Keratinocyte (primary cell): Measurements from ENCODE around the gene MGAM2. TPM values are rescaled to one million over a fixed set of nuclear protein-coding genes. Genes with fewer than 3 reads are reported as not detected.

Experiments
- DNase-seq: peaks from one replicate; pipeline ENCODE4 v3.0.0-alpha.2; 2011; ENCODE audit warnings: low read depth, missing footprints, low spot score
- FAIRE-seq: peaks from 2 replicates; lab custom pipeline; 2011; peaks lifted over from hg19 to GRCh38; lab: Jason Lieb, UNC
- H2AFZ ChIP-seq: 2 replicates; pipeline ENCODE4 v1.6.0; 2012; ENCODE audit warnings: low read length, control low read depth, inconsistent platforms; ENCODE audit not compliant: control insufficient read depth
- H3K27ac ChIP-seq: 2 replicates; pipeline ENCODE4 v1.5.1; 2011; ENCODE audit warnings: low read length; ENCODE audit not compliant: control insufficient read depth, insufficient read depth
- H3K27me3 ChIP-seq: 3 replicates; pipeline ENCODE4 v1.6.0; 2011; ENCODE audit warnings: low read length; ENCODE audit not compliant: control insufficient read depth, insufficient read depth; ENCODE audit errors: extremely low read depth
- H3K36me3 ChIP-seq, 2 experiments: 2 replicates in 1 of 2; 3 replicates in 1 of 2; pipeline ENCODE4 v1.5.1; 2011; ENCODE audit warnings: low read length in 2 of 2, mild to moderate bottlenecking in 1 of 2; ENCODE audit not compliant: control insufficient read depth in 2 of 2, insufficient read depth in 2 of 2; ENCODE audit errors: extremely low read depth in 1 of 2
- H3K4me1 ChIP-seq: 3 replicates; pipeline ENCODE4 v1.5.1; 2011; ENCODE audit warnings: low read length; ENCODE audit not compliant: control insufficient read depth, insufficient read depth; ENCODE audit errors: extremely low read depth
- H3K4me2 ChIP-seq: 3 replicates; pipeline ENCODE4 v1.6.0; 2011; ENCODE audit warnings: low read depth, low read length; ENCODE audit not compliant: control insufficient read depth, insufficient read depth; ENCODE audit errors: extremely low read depth
- H3K4me3 ChIP-seq, 3 experiments: fragments of 200-600 bp in 1 of 3; sonication (generic) in 1 of 3; 2 replicates in 2 of 3; 3 replicates in 1 of 3; pipeline ENCODE4 v1.5.1; 2011 to 2016; ENCODE audit warnings: low read length in 3 of 3, mild to moderate bottlenecking in 3 of 3, control low read depth in 2 of 3, inconsistent platforms in 1 of 3, low read depth in 1 of 3, mixed read lengths in 1 of 3, mixed run types in 1 of 3, moderate library complexity in 1 of 3; ENCODE audit not compliant: control insufficient read depth in 2 of 3, insufficient read depth in 2 of 3; ENCODE audit errors: extremely low read depth in 1 of 3
- H3K79me2 ChIP-seq: 2 replicates; pipeline ENCODE4 v1.6.0; 2012; ENCODE audit warnings: low read length; ENCODE audit not compliant: control insufficient read depth, insufficient read depth
- H3K9ac ChIP-seq: 3 replicates; pipeline ENCODE4 v1.6.0; 2011; ENCODE audit warnings: low read length; ENCODE audit not compliant: control insufficient read depth, insufficient read depth; ENCODE audit errors: extremely low read depth
- H3K9me1 ChIP-seq: 3 replicates; pipeline ENCODE4 v1.6.0; 2011; ENCODE audit warnings: low read length; ENCODE audit not compliant: control insufficient read depth, insufficient read depth; ENCODE audit errors: extremely low read depth
- H3K9me3 ChIP-seq: 2 replicates; pipeline ENCODE4 v1.5.1; 2012; ENCODE audit warnings: low read depth, low read length; ENCODE audit not compliant: control insufficient read depth
- H4K20me1 ChIP-seq: 3 replicates; pipeline ENCODE4 v1.6.0; 2011; ENCODE audit warnings: low read length; ENCODE audit not compliant: control insufficient read depth, insufficient read depth; ENCODE audit errors: extremely low read depth
- CTCF ChIP-seq, 3 experiments: IDR thresholded peaks in 1 of 3; conservative IDR thresholded peaks in 1 of 3; optimal IDR thresholded peaks in 1 of 3; 2 replicates in 2 of 3; 3 replicates in 1 of 3; pipeline versions ENCODE3 to v1.5.1; 2011; ENCODE audit warnings: low read length in 3 of 3, mild to moderate bottlenecking in 3 of 3, moderate library complexity in 2 of 3, control low read depth in 1 of 3, inconsistent platforms in 1 of 3; ENCODE audit not compliant: insufficient read depth in 2 of 3; ENCODE audit errors: extremely low read depth in 1 of 3
- EZH2 ChIP-seq: IDR thresholded peaks from one replicate; pipeline ENCODE4 v1.6.1; 2012; ENCODE audit warnings: inconsistent platforms, mild to moderate bottlenecking, low read length, moderate library complexity
- dilution Hi-C: fragments of 300-500 bp; cut with MboI; formaldehyde crosslinking; loops from one replicate; pipeline ENCODE4 v1.7.0; 2020; ENCODE audit warnings: low sequenced_read_pairs; ENCODE audit not compliant: extremely low pct_ligation_motif_present
- polyA plus RNA-seq, 5 experiments: library from polyadenylated mRNA; depleted of rRNA in 3 of 5; stranded (reverse) in 3 of 5; stranded (forward) in 1 of 5; unstranded in 1 of 5; fragments of >200 nt; gene quantifications; 1 replicate in 1 of 5; 2 replicates in 3 of 5; 3 replicates in 1 of 5; pipeline versions ENCODE4 v1.2.1 to v1.2.3, GENCODE V29; 2011 to 2012; ENCODE audit warnings: missing spikeins in 2 of 5, low read depth in 1 of 5, low replicate concordance in 1 of 5

Gene MGAM2
- polyA plus RNA-seq, 1 donor (not counting 4 experiments of a cell fraction or from before 2014, with no cell fraction given): 0.04 TPM

- H2AFZ ChIP-seq: no peak overlapping the region
- H3K79me2 ChIP-seq: no peaks in the 10 kb centered on the region
- dilution Hi-C loops: no loop called here
- H3K36me3 ChIP-seq: no peaks in the 10 kb centered on the region
- no peak overlapping the region for H3K4me2 ChIP-seq
- DNase-seq: no peak
- H3K9me1 ChIP-seq: no peaks in the 10 kb centered on the region
- no peaks in the 10 kb centered on the region for H4K20me1 ChIP-seq
- TF ChIP-seq EZH2 (no peak), CTCF (optimal IDR thresholded peaks at IDR 0.05 in 1 of 3, IDR thresholded peaks at IDR 0.05 in 1 of 3, conservative IDR thresholded peaks at IDR 0.05 in 1 of 3; ENCODE audit: extremely low read depth in 1 of 3, insufficient read depth in 2 of 3, low read length in 3 of 3) (no peak)
- FAIRE-seq: no peak
- no peak overlapping the region for H3K9ac ChIP-seq
- H3K9me3 ChIP-seq: no peaks in the 10 kb centered on the region
- H3K27ac ChIP-seq: no peak overlapping the region
- no peak overlapping the region for H3K4me3 ChIP-seq
- no peaks in the 10 kb centered on the region for H3K27me3 ChIP-seq
- no peaks in the 10 kb centered on the region for H3K4me1 ChIP-seq
These were observed 138.4 kb downstream of the MGAM2 start for GRCh38 chr7:142249918-142250317.

GRCh38 chr7:142250705-142251104 lies 139.2 kb downstream of the MGAM2 start:
- no peak overlapping the region for H2AFZ ChIP-seq
- H3K27me3 ChIP-seq: no peaks in the 10 kb centered on the region
- no peak overlapping the region for H3K4me2 ChIP-seq
- H3K9ac ChIP-seq: no peak overlapping the region
- dilution Hi-C loops: no loop called here
- DNase-seq (no peak), FAIRE-seq (no peak)
- no peaks in the 10 kb centered on the region for H4K20me1 ChIP-seq
- no peaks in the 10 kb centered on the region for H3K79me2 ChIP-seq
- H3K9me1 ChIP-seq: no peaks in the 10 kb centered on the region
- TF ChIP-seq EZH2 (no peak), CTCF (optimal IDR thresholded peaks at IDR 0.05 in 1 of 3, IDR thresholded peaks at IDR 0.05 in 1 of 3, conservative IDR thresholded peaks at IDR 0.05 in 1 of 3; ENCODE audit: extremely low read depth in 1 of 3, insufficient read depth in 2 of 3, low read length in 3 of 3) (no peak)
- no peaks in the 10 kb centered on the region for H3K9me3 ChIP-seq
- H3K27ac ChIP-seq: no peak overlapping the region
- H3K36me3 ChIP-seq: no peaks in the 10 kb centered on the region
- no peak overlapping the region for H3K4me3 ChIP-seq
- no peaks in the 10 kb centered on the region for H3K4me1 ChIP-seq
